ENCODE results near the gene TOR1B. TPM values are rescaled to one million over a fixed set of nuclear protein-coding genes. Genes with fewer than 3 reads are reported as not detected.

The TOR1B gene
- total and polyA plus RNA-seq, 2 donors from 2014 or later, result 10.1 to 21.4 TPM

DNA sequence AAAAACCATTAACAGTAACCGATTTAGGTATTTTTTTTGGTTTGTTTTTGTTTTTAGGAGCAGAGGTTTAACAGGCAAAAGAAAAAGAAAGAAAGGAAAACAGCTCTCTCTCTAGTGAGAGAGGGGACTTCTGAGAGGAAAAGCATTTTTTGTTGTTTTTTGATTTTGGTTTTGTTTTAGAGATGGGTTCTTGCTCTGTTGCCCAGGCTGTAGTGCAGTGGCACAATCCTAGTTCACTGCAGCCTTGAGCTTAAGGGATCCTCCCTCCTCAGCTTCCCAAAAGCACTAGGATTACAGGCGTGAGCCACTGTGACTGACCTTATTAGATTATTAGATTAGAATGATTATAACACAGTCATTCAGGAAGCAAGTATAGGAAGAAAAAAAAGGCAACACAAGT lies 42.4 kb downstream of the TOR1B start:
- Histone ChIP-seq H3K9ac (ENCODE audit: low read length in 3 of 3) (no peak overlapping the region), H3K4me1 (ENCODE audit: control insufficient read depth in 2 of 3, insufficient read depth in 2 of 3, low read depth in 1 of 3, low read length in 3 of 3) (peaks cover 0 to under 1% (median under 1%) of the 10 kb centered on the region in 3 donors), H3K27me3 (ENCODE audit: control insufficient read depth, insufficient read depth, low read length) (no peaks in the 10 kb centered on the region), H3K4me3 (ENCODE audit: low read length in 3 of 3) (no peak overlapping the region), H3K9me3 (ENCODE audit: control insufficient read depth in 2 of 3, insufficient read depth in 1 of 3, low read length in 3 of 3) (no peaks in the 10 kb centered on the region), H3K36me3 (ENCODE audit: control insufficient read depth in 2 of 3, insufficient read depth in 3 of 3, low read length in 3 of 3) (peaks cover 0 to 4% (median 0%) of the 10 kb centered on the region in 3 donors), H3K27ac (ENCODE audit: low read depth in 2 of 2, low read length in 2 of 2) (no peak overlapping the region)
- FAIRE-seq (no peak), DNase-seq (no peak)
- intact Hi-C loops (cut with DNase I), result no loop called here
- TF ChIP-seq, protein P1, sequence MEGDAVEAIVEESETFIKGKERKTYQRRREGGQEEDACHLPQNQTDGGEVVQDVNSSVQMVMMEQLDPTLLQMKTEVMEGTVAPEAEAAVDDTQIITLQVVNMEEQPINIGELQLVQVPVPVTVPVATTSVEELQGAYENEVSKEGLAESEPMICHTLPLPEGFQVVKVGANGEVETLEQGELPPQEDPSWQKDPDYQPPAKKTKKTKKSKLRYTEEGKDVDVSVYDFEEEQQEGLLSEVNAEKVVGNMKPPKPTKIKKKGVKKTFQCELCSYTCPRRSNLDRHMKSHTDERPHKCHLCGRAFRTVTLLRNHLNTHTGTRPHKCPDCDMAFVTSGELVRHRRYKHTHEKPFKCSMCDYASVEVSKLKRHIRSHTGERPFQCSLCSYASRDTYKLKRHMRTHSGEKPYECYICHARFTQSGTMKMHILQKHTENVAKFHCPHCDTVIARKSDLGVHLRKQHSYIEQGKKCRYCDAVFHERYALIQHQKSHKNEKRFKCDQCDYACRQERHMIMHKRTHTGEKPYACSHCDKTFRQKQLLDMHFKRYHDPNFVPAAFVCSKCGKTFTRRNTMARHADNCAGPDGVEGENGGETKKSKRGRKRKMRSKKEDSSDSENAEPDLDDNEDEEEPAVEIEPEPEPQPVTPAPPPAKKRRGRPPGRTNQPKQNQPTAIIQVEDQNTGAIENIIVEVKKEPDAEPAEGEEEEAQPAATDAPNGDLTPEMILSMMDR (IDR thresholded peaks at IDR 0.05; ENCODE audit: borderline replicate concordance, extremely low read depth, insufficient read depth), result no peak

DNA sequence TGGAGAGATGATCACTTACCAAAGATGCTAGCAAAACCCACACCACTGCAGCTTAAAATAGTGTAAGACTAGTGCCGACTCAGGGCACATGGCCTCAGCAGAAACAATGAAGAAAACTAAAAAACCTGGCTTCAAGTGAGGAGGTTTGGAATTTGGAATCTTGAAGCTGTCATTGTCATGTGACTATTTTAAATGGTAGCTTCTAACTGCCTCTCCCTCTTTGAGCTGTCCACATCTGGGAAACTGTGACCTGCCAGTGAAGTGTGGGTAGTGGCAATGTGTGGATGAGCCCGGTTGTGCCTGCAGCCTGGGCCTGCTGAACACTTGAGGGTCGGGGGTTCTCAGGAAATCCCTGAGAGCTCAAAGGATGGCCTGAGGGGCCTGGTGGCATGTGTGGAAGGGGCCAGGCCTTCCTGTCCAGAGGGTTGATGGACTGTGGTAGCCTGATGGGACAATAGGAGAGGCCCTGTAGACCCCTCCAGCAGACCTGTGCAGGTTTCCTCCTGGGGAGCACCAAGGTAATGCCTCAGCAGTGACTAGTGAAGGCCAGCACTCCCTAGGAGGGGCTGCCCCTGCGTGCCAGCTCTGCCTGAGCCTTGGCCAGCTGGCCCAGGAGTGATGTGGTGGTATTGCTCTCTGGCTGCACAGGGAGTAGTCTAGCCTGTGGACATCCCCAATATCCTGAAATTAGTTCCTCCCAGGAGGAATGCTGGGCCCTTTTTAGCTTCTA lies 45.9 kb downstream of the TOR1B start:
- Histone ChIP-seq H3K9me3 (ENCODE audit: control insufficient read depth in 2 of 3, insufficient read depth in 1 of 3, low read length in 3 of 3) (no peaks in the 10 kb centered on the region), H3K9ac (ENCODE audit: low read length in 3 of 3) (no peak overlapping the region), H3K4me3 (ENCODE audit: low read length in 3 of 3) (no peak overlapping the region), H3K4me1 (ENCODE audit: control insufficient read depth in 2 of 3, insufficient read depth in 2 of 3, low read depth in 1 of 3, low read length in 3 of 3) (peaks cover 0 to 7% (median 2%) of the 10 kb centered on the region in 3 donors), H3K27me3 (ENCODE audit: control insufficient read depth, insufficient read depth, low read length) (no peaks in the 10 kb centered on the region), H3K27ac (ENCODE audit: low read depth in 2 of 2, low read length in 2 of 2) (no peak overlapping the region), H3K36me3 (ENCODE audit: control insufficient read depth in 2 of 3, insufficient read depth in 3 of 3, low read length in 3 of 3) (peaks cover 7 to 20% (median 19%) of the 10 kb centered on the region in 3 donors)
- TF ChIP-seq, protein P1 (IDR thresholded peaks at IDR 0.05; ENCODE audit: borderline replicate concordance, extremely low read depth, insufficient read depth), result no peak
- intact Hi-C loops (cut with DNase I), result no loop called here
- FAIRE-seq (no peak), DNase-seq (no peak)

DNA sequence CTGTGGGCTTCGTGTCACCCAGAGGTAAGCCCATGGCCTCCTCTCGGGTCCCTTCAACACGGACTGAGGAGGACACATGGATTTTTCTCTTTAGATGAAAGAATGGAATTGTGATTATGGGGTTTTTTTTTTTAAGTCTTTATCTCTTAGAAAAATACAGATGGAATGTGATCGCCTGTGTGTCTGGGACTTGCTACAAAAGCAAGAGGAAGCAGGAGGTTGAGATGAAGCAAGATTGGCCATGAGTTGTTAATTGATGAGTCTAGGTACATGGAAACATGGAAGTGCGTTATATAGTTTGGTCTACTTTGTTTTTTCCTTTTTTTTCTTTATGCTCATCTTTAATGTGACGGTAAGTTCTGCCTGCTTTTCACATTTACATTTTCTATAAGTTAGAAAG lies 46.9 kb downstream of the TOR1B start:
- no peak overlapping the region for H3K9ac ChIP-seq (ENCODE audit: low read length in 3 of 3)
- H3K4me3 ChIP-seq (ENCODE audit: low read length in 3 of 3), result no peak overlapping the region
- no peak for FAIRE-seq
- H3K4me1 ChIP-seq (ENCODE audit: control insufficient read depth in 2 of 3, insufficient read depth in 2 of 3, low read depth in 1 of 3, low read length in 3 of 3), result peaks cover 0 to 7% (median 2%) of the 10 kb centered on the region in 3 donors
- H3K9me3 ChIP-seq (ENCODE audit: control insufficient read depth in 2 of 3, insufficient read depth in 1 of 3, low read length in 3 of 3), result no peaks in the 10 kb centered on the region
- TF ChIP-seq, protein P1 (IDR thresholded peaks at IDR 0.05; ENCODE audit: borderline replicate concordance, extremely low read depth, insufficient read depth), result no peak
- intact Hi-C loops (cut with DNase I), result no loop called here
- no peaks in the 10 kb centered on the region for H3K27me3 ChIP-seq (ENCODE audit: control insufficient read depth, insufficient read depth, low read length)
- H3K27ac ChIP-seq (ENCODE audit: low read depth in 2 of 2, low read length in 2 of 2), result peak overlapping the region in 1 of 2 donors; percentile 52
- peaks cover 7 to 25% (median 22%) of the 10 kb centered on the region in 3 donors for H3K36me3 ChIP-seq (ENCODE audit: control insufficient read depth in 2 of 3, insufficient read depth in 3 of 3, low read length in 3 of 3)
- no peak for DNase-seq

Data from kidney (tissue), 14 donors.